Measurements from ENCODE around the gene ARHGAP27.

ARHGAP27 gene

DNA sequence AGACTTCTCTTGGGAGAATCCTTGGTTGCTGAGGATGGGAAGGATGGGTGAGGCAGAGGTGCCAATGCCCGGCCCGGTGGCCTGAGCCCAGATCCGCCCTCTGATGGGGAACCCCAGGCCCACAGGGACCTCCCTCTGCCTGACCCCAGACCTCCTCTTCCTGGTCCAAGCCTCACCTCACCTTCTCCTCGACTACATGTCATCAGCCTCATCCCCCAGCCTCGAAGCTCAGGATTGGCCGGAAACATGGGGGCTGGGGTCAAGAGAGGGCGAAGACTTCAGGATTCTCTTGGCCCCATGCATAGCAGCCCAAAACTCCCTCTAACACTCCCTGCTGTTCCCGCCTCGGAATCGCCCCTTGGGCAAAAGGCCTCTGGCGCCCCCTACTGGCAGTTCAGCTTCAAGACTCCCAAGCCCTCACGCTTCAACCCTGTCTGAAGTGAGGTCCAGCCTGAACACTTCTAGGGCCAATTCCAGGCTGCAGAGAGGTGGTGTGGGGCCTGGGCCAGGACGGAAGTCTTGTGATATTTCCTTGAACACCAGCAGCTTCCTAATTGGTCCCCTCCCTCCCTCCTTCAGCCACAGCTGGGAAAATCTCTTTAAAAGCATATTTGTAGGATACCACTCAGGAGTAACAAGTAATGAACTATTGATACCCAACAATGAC, 47.2 kb downstream of the ARHGAP27 start:
- DNase-seq: peak; percentile 72

DNA sequence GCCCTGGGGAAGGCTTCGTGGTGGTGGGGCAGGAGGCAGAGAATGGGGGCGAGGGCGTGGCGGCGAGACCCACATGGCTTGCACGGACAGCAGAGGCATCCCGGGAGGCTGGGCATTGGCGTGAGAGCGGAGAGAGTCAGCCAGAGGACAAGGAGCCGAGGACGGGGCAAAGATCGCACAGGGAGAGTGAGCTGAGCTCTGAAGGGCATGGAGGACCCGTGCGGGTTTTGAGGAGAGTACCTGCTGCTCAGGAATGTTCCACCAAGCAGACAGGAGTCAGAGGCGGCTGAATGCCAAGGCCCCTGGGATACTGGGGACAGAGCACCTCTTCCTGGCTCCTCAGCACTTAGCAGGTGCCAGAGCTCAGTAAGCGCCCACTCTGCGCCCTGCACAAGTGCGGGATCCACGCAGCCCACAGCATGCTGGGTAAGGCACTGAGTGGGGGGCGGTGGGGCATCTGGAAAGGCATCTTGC, 47.8 kb downstream of the ARHGAP27 start:
- no peak for DNase-seq

DNA sequence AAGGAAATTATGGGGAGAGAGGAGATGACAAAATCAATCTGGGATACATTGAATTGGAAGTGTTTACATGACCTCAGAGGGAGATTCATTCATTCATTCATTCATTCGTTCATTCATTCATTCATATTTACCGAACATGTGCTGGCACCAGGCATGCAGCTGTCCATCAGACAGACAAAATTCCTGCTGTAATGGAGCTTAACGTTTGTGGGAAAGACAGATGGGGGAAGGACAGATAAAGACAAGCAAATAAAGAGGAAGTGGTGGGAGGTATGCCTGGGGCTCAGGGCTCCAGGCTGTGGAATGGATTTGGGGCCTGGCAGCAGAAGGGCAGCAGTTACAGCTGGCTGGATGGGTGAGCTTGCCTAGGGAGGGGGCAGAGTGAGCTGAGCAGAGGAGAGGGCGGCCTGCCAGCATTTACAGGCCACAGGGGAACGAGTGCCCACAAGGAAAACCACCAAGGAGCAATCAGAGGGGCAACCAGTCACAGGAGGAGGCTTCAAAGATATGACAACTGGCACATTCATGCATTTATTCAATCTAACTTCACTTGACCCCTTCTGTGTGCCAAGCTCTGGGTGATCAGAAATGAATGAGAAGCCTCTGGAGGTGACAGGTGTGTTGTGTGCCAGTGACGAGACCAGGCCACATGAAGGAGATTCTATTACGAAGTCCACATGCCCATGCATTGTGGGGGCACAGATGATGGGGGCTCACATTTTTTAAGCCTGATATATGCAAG, 48.5 kb downstream of the ARHGAP27 start:
- no peak for DNase-seq

DNA sequence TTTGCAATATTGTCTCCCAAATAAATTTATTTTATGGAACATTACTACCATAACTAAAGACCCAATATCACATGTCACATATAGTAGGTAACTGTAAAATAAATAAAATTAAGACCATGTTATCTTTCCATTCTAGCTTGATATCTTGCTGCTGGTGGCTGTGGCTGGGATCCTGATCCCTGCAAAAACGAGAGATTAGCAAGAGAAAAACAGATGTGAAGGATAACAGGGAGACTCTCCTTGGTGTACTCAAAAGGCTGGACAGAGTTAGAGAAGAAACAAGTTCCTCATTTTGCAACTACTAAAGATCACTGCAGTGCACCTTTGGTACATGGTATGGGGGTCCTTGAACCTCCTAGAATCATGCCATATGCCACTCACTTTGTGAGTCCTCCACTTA, 49.7 kb downstream of the ARHGAP27 start:
- DNase-seq: no peak

DNA sequence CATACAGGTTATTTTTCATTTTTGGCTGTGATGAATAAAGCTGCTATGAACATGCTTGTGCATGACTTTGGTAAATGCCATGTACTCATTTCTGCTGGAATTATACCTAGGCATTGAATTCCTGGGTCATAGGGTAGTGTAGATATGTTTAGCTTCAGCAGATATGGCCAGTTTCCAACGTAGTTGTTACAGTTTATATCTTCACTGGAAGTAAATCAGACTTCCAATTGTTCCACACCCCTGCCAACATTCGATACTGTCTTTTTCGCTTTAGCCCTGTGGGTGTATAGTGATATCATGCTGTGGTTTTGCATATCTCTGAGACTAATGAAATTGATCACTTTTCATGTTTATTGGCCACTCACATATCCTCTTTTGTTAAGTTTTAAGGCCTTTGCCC, 50.4 kb downstream of the ARHGAP27 start:
- no peak for DNase-seq

DNA sequence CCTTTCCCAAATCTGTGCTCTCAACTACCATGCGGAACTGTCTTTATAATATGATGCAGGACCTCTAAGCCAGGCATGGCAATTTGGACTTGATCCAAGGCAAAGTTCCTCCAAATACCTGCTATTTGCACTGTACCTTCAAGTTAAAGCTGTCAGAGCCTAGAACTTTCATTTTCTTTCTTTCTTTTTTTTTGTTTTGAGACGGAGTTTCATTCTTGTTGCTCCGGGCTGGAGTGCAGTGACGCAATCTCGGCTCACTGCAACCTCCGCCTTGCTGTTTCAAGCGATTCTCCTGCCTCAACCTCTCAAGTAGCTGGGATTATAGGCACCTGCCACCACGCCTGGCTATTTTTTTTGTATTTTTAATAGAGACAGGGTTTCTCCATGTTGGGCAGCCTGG, 51.7 kb downstream of the ARHGAP27 start:
- DNase-seq: no peak

DNA sequence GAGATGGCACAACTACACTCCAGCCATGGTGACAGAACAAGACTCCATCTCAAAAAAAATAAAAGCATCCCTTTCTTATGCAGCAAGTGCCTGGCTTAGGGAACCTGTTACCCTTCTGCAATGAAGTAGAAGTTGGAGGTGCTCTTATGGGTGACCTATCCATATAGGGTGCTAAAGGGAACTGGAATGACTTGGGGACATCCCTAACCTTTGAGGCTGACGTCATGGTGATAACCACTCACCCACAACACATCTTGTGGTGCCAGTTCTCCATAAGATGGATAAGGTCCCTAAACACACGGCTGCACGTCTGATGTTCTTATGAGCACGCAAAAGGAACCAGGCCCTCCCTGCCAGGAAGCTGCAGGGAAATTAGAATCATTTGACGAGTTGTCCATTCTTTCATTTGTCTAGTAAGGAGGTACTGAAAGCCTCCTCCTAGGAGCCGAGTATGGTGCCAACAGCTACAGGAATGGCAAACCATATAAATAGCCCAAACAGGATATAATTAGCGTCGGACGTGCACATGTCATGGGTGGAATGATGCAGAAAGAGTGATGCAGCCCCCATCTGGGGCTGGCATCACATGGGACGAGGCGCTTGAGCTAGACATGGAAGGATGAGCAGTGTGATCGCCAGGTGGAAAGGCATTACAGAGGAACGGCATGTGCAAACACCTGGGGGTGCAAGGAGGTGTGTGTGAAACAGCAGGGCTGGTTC, 52.5 kb downstream of the ARHGAP27 start:
- DNase-seq: no peak

DNA sequence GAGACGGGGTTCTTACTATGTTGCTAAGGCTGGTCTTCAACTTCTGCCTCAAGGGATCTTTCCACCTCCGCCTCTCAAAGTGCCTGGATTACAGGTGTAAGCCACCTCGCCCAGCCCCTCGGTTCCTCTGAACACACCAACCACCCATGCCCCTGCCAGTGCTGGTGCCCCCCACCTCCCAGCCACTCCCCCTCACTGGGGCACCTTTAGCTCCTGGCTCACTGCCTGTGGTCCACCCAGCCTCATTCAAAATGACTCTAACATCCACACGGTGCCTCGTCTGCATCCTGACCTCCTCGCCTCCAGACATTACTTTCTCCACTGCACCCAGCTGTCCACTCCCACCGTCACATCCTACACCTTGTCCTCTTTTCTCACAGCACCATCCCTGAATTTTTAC, 55.3 kb downstream of the ARHGAP27 start:
- DNase-seq: no peak

DNA sequence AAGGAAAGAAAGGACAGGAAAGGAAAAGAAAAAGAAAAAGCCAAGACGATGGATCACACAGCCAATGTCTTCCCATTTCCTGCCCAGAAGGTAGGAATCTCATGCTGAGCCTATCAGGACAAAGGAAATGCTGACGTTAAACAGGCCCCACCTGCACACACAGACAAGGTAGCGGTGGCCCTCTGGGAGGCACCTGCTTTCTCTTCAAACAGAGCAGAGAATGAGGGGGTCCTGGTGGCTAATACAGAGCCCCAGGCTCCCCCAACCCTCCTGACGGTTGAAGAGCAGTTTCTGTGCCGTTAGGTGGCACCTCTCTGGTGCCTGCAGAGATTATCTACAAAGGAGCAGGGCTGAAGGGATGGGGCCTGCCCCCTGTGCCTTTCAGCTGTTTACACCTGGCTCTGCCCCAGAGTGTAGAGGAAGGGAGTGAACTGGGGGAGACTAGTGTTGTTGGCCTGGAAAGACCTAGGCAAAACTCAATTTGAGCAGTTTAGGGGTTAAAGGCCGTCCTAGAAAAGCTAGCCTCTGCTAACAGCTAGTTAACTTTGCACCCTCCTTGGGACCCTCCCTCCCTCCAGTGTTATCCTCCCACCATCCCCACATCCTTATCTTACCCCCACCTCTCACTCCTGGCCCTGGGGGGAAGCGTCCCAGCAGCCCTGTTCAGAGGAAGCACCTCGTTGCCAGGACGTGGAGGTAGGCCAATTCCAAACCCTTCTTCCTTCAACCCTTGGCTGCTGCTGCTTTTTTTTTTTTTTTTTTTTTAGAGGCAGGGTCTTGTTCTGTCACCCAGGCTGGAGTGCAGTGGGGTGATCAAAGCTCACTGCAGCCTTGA, 56.3 kb downstream of the ARHGAP27 start:
- DNase-seq: no peak

DNA sequence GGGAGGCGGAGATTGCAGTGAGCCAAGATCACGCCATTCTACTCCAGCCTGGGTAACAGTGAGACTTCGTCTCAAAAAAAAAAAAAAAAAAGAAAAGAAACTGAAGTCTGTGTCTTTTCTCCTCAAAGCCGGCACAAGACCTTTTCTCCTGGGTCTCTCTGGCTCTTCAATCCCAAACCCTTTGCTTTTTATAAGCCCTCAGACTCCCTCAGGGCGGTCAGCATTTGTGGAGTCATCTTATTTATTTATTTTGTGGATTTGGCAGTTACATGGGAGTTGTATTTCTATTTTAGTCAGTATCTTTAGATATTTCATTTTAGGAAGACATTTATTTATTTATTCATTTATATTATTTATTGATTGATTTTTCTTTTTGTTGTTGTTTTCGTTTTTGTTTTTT, 58.2 kb downstream of the ARHGAP27 start:
- DNase-seq: no peak

DNA sequence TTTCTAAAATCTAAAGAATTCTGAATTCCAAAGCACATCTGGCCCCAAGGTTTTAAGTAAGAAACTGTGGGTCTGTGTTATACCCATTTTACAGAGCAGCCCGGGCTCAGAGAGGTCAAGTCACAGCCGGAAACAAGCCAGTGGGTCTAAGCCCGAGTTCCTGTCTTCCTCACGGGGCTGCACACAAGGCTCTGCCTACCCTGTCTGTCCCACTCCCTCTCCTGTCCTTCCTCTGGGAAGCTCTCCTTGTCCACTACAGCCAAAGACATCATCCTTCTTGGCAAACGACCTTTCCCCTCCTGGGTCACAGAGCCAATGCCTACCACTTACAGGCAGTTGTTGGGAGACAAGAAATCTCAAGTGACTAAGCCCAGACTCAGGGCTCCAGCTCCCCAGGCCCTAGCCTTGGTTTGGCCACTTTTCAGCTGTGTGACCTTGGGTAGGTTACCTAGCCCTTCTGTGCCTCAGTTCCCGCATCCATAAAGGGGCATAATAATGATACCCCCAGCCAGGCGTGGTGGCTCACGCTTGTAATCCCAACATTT, 60.3 kb downstream of the ARHGAP27 start:
- DNase-seq: no peak

DNA sequence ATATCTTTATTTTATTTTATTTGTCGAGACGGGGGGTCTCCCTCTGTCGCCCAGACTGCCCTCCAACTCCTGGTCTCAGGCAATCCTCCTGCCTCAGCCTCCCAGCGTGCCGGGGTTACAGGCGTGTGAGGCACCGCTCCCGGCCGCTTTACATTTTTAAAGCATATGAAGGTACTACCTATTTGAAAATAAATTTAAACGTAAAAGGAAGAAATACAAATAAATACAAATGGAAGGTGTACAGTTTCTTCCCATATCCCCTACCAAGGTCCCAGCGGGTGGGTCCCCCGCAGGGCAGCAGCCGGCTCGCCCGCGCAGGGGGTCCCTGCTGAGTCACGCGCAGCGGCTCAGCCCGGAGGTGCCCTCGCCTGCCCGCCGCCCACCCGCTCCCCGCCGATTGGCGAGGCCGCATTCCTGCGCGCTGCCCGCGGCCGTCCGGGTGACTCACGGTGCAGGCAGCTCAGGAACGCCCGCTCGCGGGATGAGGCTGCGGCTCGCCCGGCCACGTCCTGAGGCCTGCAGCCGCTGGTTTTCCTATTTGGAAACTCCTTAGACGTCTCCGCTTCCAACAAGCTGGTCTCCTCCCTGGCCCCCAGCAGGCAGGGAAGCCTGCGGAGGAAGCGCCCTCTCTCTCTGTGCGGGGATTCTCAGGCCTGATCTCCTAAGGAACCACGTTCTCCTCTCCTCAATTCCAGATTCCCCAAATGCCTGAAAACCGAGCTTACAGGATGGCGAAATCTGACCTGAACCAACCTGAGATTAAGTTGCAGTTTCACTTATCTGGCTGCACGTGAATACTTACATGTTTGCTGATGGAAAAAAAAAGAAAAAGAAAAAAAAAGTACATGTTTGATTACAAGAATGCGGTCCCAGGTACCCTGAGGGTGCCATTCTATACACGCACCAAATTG, 61.0 kb downstream of the ARHGAP27 start:
- DNase-seq: peak; percentile 98

DNA sequence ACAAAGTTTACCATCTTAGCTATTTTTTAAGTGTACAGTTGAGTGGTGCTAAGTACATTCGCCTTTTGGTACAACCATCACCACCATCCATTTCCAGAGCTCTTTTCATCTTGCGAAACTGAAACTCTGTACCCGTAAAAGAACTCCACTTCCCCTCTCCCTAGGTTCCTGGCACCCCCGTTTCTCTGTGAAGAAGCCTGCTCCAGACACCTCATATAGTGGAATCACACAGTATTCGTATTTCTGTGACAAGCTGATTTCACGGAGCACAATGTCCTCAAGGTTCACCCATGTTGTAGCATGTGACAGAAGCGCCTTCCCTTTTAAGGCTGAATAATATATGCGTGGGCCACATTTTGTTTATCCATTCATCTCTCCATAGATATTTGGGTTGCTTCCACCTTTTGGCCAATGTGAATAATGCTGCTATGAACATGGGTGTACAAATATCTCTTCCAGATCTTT, 61.7 kb downstream of the ARHGAP27 start:
- DNase-seq: peak; percentile 33

DNA sequence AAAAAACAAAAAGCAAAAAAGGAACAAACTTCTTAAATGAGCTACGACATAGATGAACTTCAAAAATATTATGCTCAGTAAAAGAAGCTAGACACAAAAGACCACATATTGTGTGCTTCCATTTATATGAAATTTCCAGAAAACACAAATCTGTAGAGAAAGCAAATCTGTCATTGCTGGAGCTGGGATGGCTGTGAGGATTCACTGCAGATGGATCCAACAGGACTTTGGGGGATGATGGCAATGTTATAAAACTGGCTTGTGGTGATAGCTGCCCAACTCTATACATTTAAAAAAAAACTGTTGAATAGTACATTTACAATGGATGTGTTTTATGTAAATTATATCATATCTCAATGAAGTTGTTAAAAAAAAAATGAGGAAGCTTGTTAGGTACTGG, 63.2 kb downstream of the ARHGAP27 start:
- DNase-seq: no peak

DNA sequence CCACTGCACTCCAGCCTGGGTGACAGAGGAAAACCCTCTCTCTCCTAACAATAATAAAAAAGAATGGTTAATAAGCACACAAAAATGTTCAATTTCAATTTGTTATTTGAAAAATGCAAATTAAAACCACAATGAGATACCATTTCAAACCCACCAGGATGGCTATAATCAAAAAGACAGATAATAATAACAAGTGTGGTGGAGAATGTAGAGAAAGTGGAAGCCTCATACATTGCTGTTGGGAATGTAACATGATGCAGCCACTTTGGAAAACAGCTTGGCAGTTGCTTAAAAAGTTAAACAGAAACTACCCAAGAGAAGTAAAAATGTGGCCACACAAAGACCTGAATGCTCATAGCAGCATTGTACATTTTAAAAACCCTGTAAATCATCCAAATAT, 64.0 kb downstream of the ARHGAP27 start:
- DNase-seq: peak; percentile 86

DNA sequence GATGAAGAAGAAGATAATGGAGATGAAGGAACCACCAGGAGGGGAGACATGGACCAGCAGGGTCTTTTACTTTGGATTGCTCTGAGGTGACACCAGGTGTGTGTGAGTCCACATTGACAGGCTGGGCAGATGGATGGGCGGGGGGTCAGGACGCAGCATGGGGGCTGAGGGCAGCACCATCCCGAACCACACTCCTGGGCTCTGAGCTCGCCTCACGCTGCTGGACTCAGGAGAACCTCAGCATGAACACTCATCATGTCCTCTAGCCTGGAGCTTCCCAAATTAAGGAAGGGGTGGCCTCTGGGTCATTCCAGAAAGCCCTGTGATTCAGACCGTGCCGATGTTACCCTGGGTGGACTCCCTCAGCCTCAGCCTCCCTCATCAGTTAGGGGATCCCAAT, 65.5 kb downstream of the ARHGAP27 start:
- no peak for DNase-seq

DNA sequence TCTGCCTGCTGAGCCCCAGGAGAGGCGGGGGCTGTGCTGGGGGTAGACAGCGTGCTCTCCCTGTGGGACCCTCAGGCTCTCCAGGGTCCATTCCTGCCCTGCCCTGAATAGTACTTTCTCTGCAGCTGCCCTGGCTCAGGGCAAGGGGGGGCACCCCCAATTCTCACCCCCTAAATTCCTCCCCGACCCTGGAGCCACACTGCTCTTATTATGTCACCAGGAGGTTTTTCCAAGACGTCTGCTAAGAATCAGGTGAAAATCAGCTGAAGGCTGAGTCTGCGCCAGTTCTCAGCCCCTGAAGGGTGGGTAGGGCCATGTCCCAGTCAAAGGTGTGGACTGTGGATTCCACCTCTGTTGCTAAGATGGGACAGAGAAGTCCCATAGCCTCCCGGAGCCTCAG, 66.0 kb downstream of the ARHGAP27 start:
- DNase-seq: no peak

DNA sequence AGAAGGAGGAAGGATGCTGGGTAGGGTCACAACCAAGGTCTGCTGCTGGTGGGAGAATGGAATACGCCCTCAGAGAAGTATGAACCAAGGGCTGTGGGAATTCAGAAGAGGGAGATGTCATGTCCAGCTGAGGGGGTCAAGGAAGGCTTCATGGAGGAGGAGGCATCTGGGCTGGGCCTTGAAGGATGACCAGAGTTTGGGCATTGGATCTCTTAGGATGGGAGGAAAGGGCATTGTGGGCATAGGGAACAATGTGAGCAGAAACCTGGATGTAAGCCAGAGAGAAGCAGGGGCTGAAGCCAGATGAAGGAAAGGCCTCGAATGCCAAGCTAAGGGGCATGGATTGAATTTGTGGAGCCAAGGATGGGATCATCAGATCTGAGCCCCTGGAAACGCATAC, 66.6 kb downstream of the ARHGAP27 start:
- DNase-seq: no peak

DNA sequence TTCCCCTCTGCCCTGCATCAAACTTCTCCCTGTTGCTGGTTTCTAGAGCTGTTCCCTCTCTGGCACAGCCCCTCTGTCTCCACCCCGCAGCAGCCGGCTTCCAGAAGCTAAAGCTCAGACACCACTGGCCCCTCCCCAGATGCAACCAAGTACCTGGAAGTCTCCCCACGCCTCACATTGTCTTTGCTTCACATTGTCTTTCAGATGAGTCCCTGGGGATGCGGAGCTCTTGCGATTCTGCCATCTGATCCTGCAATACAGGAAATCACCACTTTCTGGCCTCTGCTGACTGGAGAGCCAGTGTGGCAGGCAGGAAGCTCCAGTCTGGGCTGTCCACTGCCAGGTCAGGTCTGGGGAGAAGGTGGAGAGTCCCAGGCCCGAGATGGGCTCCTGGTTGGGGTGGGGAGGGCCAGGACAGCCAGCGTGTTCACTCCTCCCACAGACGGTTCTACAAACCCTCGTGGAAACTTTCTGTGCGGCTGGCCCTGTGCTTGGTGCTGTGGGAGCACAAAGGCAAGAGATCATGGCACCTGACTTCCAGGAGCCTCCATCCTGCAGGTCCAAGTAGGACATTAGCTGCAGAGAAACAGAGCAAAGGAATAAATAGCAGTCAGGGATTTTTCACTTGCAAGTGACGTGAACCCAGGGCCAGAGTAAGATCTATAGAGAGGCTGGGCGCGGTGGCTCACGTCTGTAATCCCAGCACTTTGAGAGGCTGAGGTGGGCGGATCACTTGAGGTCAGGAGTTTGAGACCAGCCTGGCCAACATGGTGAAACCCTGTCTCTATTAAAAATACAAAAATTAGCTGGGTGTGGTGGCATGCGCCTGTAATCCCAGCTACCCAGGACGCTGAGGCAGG, 67.9 kb downstream of the ARHGAP27 start:
- peak; percentile 35 for DNase-seq

DNA sequence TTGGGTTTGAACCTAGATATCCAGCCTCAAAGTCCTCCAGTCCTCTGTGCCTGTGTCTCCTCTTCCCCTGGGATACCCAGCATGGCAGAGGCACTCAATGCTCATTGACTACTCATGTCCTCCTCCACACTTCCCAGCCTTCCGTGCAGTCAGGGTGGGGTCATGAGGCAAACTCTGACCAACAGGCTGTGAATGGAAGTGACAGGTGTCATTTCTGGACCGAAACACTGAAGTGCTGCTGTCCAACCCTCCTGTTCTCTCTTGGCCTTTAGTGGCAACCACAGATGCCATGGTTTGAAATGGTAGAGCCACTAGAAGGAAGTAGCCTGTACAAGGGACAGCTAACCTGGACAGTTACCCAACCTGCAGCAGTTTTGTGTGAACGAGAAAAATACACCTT, 69.2 kb downstream of the ARHGAP27 start:
- no peak for DNase-seq
